Thyroid gland (tissue), 4 donors: Measurements from ENCODE around the gene ARL4D.

Source experiments
- CTCF ChIP-seq, 6 experiments: fragments of 200-600 bp in 3 of 6; fragments of 450-650 bp in 3 of 6; sonication (generic) in 3 of 6; IDR thresholded peaks; one replicate each; pipeline ENCODE4 v1.5.1; 2016 to 2019; ENCODE audit warnings: antibody characterized with exemption in 6 of 6, mild to moderate bottlenecking in 2 of 6, inconsistent platforms in 1 of 6, moderate library complexity in 1 of 6
- POLR2A ChIP-seq, 2 donors: fragments of 450-650 bp; IDR thresholded peaks; one replicate each; pipeline ENCODE4 v1.6.1; 2017; ENCODE audit warnings: antibody characterized with exemption in 2 of 2, mild to moderate bottlenecking in 2 of 2, moderate library complexity in 1 of 2

- TF ChIP-seq CTCF (IDR thresholded peaks at IDR 0.05) (no peak), POLR2A (IDR thresholded peaks at IDR 0.05) (no peak)
These were observed 44.6 kb downstream of the ARL4D start for GRCh38 chr17:43443381-43443780.
